Measurements from ENCODE around the gene GNAS-AS1. TPM values are rescaled to one million over a fixed set of nuclear protein-coding genes. Genes with fewer than 3 reads are reported as not detected.

GNAS-AS1 gene
- total and polyA plus RNA-seq, 2 of the 8 experiments (the other 6 are each of a cell fraction or from before 2014, with no cell fraction given): 4.7 to 13.7 TPM

DNA sequence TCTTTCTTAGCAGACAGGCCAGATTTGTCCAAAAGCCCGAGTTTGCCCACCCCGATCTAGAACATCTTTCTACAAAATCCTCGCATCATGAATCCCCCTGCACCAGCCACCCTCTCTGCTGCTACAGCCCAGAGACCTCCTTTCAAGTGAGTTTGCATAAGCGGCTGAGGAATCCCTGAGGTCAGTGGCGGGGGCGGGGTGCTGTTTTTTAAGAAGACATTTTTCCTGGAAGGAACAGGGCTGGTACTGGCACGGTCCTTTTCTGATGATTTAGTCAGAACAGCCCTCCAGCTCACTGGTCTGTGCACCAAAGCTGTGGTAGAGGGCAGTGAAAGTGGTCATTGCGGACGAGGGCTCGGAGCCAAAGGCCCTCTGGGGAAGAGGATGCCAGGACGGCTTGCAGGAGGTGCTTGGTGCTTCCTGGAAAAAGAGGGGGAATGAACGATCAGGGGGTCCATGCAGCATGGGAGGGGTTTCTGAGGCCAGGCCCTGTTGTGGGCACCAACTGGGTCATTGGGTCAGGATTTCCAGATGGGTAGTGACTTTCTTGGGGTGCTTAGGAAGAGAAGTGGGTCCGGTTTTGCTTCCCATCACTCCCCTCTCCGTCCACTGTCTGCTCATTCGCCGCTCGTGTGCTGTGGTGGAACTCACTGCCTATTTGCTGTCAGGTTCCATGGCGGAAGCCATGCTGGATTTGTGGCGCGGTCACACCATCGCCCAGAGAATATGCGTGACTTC is 50.4 kb downstream of the GNAS-AS1 start:
- H2BK5ac ChIP-seq (ENCODE audit: low read depth, low read length): peak overlapping the region; percentile 73
- H3K36me3 ChIP-seq (ENCODE audit: control insufficient read depth in 2 of 4, insufficient read depth in 4 of 4, low read length in 3 of 4): no peaks in the 10 kb centered on the region
- peak overlapping the region; percentile 21 to 55; a peak in 3 of 4 replicates for H3K4me2 ChIP-seq (ENCODE audit: insufficient read depth in 1 of 2, low read depth in 2 of 2, low read length in 2 of 2)
- WGBS, 2 experiments (ENCODE audit: extremely low coverage in 1 of 2, insufficient coverage in 1 of 2, insufficient read length in 1 of 2, insufficient replicate concordance in 2 of 2, low coverage in 1 of 2, low lambda C conversion rate in 2 of 2, missing lambda C conversion rate in 1 of 2): 81% methylated on average over 22 of the region's 22 CpGs; no CpG with 5 or more reads in 1 of the 2 experiments
- 0 out of 2 replicates have a peak overlapping the region, but pooled peaks have one; percentile 9 for H4K8ac ChIP-seq (ENCODE audit: extremely low read depth, insufficient read depth, low read length)
- peak overlapping the region; percentile 61 for H2AFZ ChIP-seq (ENCODE audit: low read length)
- no peak overlapping the region for H3K9ac ChIP-seq (replicated peaks in 1 of 4; ENCODE audit: extremely low read depth in 1 of 4, low read depth in 3 of 4, low read length in 3 of 4)
- no peaks in the 10 kb centered on the region for H3K23me2 ChIP-seq (ENCODE audit: low read depth, low read length)
- ChIA-PET POLR2A (ENCODE audit: partially characterized antibody) (interaction anchor here (1.0 to 2.8 kb wide), 3 partner anchors 13 to 95 kb away, joined by 3 to 7 read pairs (median 6); no protein-coding TSS in a partner anchor), CTCF (ENCODE audit: partially characterized antibody) (interaction anchor here (1.1 to 1.3 kb wide), 2 partner anchors 9 to 319 kb away, joined by 3 to 6 read pairs; no protein-coding TSS in a partner anchor)
- H3K79me2 ChIP-seq (ENCODE audit: control insufficient read depth in 1 of 2, insufficient read depth in 2 of 2, low read length in 2 of 2): no peaks in the 10 kb centered on the region
- H2BK12ac ChIP-seq (ENCODE audit: low read depth, low read length): peak overlapping the region; percentile 93
- H3K4me1 ChIP-seq (replicated peaks in 1 of 4; ENCODE audit: control insufficient read depth in 3 of 4, insufficient read depth in 4 of 4, low read length in 3 of 4): peaks cover 6 to 14% (median 12%) of the 10 kb centered on the region in 4 experiments; a peak in 6 of 7 replicates
- H3K27ac ChIP-seq (ENCODE audit: low read depth, low read length): no peak overlapping the region
- H2BK20ac ChIP-seq (ENCODE audit: low read length): peak overlapping the region; percentile 6; the same call in 1 of the 2 replicates
- no peaks in the 10 kb centered on the region for H3K79me1 ChIP-seq (ENCODE audit: low read depth, low read length)
- peak overlapping the region; percentile 17 for H3K4ac ChIP-seq (replicated peaks; ENCODE audit: insufficient read length, low read depth, low read length)
- no peaks in the 10 kb centered on the region for H3K27me3 ChIP-seq (replicated peaks in 1 of 4; ENCODE audit: control insufficient read depth in 3 of 4, extremely low read depth in 1 of 4, insufficient read depth in 3 of 4, low read length in 3 of 4)
- H4K20me1 ChIP-seq (replicated peaks in 1 of 2; ENCODE audit: control insufficient read depth in 1 of 2, insufficient read depth in 2 of 2, low read length in 2 of 2): no peaks in the 10 kb centered on the region
- peak overlapping the region; percentile 99 for H2BK15ac ChIP-seq (ENCODE audit: low read length)
- H3K4me3 ChIP-seq (ENCODE audit: extremely low read depth in 1 of 4, insufficient read depth in 2 of 4, low read depth in 3 of 4, low read length in 4 of 4): 0 out of 8 replicates have a peak overlapping the region, but pooled peaks of 1 of the 4 experiments have one; percentile 13
- H3K9me3 ChIP-seq (ENCODE audit: insufficient read depth in 2 of 2, low read depth in 1 of 2, low read length in 1 of 2): no peaks in the 10 kb centered on the region
- peak overlapping the region; percentile 2 for H2BK120ac ChIP-seq (replicated peaks; ENCODE audit: low read depth, low read length)
- H3K23ac ChIP-seq (ENCODE audit: insufficient read length): no peak overlapping the region
- no peak overlapping the region for H3K56ac ChIP-seq (replicated peaks; ENCODE audit: insufficient read length, low read depth, low read length)
- peak overlapping the region; percentile 81 for H4K5ac ChIP-seq (ENCODE audit: insufficient read length, low read depth, low read length)
- H3K14ac ChIP-seq (ENCODE audit: insufficient read length): no peak overlapping the region
- peak overlapping the region; percentile 97 for H4K91ac ChIP-seq (replicated peaks; ENCODE audit: insufficient read length, low read length)
- peak overlapping the region; percentile 78 for H3K18ac ChIP-seq (ENCODE audit: extremely low read depth, low read length)
- DNase-seq (ENCODE audit: low read depth in 1 of 2, low spot score in 2 of 2): no peak
- H2AK5ac ChIP-seq (ENCODE audit: low read depth, low read length): 0 out of 2 replicates have a peak overlapping the region, but pooled peaks have one; percentile 17
- no peak for FAIRE-seq
- no peak for TF ChIP-seq KDM1A (IDR thresholded peaks at IDR 0.05; ENCODE audit: borderline replicate concordance, low read length)
- no peak for TF ChIP-seq SIX5 (IDR thresholded peaks at IDR 0.05; ENCODE audit: low read depth, low read length)
- TF ChIP-seq, protein P1, sequence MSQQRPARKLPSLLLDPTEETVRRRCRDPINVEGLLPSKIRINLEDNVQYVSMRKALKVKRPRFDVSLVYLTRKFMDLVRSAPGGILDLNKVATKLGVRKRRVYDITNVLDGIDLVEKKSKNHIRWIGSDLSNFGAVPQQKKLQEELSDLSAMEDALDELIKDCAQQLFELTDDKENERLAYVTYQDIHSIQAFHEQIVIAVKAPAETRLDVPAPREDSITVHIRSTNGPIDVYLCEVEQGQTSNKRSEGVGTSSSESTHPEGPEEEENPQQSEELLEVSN (IDR thresholded peaks at IDR 0.05): peak; percentile 59; the same call in 1 of the 2 replicates
- no peak for TF ChIP-seq SRF (IDR thresholded peaks at IDR 0.05; ENCODE audit: low read depth, low read length)
- no peak for TF ChIP-seq SP2 (IDR thresholded peaks at IDR 0.05; ENCODE audit: low read length)
- peak; percentile 45; the same call in 1 of the 2 replicates for TF ChIP-seq EGR1 (IDR thresholded peaks at IDR 0.05; ENCODE audit: borderline replicate concordance, low read depth, low read length)
- TF ChIP-seq SAP30 (IDR thresholded peaks at IDR 0.05; ENCODE audit: insufficient read depth, insufficient replicate concordance, low read length): no peak
- TF ChIP-seq CHD1 (IDR thresholded peaks at IDR 0.05; ENCODE audit: low read depth, low read length): no peak
- TF ChIP-seq BACH1 (IDR thresholded peaks at IDR 0.05; ENCODE audit: low read length): no peak
